ENCODE results near the gene MMEL1.
"Not testable (repeated sequence)": the region's sequence is repeated elsewhere in the genome, so short reads cannot be mapped to it uniquely, and the experiment has no call there.

Gene MMEL1

GRCh38 chr1:2553871-2554620 lies 78.8 kb downstream of the MMEL1 start:
- TF ChIP-seq CTCF (IDR thresholded peaks at IDR 0.05; ENCODE audit: control insufficient read depth, insufficient read depth, low read depth, low read length, missing control alignments): no peak
- H3K4me3 ChIP-seq (ENCODE audit: control insufficient read depth, low read depth, low read length): no peak overlapping the region
- no peak for DNase-seq (ENCODE audit: low read depth)

- H3K4me3 ChIP-seq (ENCODE audit: control insufficient read depth, low read depth, low read length); DNase-seq (ENCODE audit: low read depth): not testable (repeated sequence)
Observed at GRCh38 chr1:2553076-2553475, 79.7 kb downstream of the MMEL1 start.

DNA sequence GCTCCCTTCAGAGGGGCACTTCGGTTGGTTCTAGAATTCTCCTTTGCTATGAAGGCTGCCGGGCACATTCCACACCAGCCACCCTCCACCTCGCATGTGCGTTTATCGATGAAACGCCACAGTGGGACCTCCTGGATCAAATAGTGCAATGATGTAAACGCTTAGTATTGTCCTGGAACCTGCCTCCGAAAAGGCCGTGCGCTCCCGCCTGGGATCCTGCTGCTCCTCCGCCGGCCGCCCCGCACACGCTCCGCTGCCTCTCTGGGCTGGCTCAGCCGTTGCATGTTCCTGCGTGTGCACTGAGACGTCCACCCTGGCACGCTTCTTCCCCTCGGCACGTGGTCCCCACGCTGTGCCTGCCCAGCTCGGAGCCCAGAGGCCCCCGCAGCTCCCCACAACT lies 80.6 kb downstream of the MMEL1 start:
- H3K4me3 ChIP-seq (ENCODE audit: control insufficient read depth, low read depth, low read length): no peak overlapping the region
- DNase-seq (ENCODE audit: low read depth): no peak
- no peak for TF ChIP-seq CTCF (IDR thresholded peaks at IDR 0.05; ENCODE audit: control insufficient read depth, insufficient read depth, low read depth, low read length, missing control alignments)

- DNase-seq (ENCODE audit: low read depth); H3K4me3 ChIP-seq (ENCODE audit: control insufficient read depth, low read depth, low read length): not testable (repeated sequence)
Observed at GRCh38 chr1:2551544-2551943, 81.3 kb downstream of the MMEL1 start.

GRCh38 chr1:2550309-2550861 lies 82.4 kb downstream of the MMEL1 start:
- H3K4me3 ChIP-seq (ENCODE audit: control insufficient read depth, low read depth, low read length): not testable (repeated sequence)

DNA sequence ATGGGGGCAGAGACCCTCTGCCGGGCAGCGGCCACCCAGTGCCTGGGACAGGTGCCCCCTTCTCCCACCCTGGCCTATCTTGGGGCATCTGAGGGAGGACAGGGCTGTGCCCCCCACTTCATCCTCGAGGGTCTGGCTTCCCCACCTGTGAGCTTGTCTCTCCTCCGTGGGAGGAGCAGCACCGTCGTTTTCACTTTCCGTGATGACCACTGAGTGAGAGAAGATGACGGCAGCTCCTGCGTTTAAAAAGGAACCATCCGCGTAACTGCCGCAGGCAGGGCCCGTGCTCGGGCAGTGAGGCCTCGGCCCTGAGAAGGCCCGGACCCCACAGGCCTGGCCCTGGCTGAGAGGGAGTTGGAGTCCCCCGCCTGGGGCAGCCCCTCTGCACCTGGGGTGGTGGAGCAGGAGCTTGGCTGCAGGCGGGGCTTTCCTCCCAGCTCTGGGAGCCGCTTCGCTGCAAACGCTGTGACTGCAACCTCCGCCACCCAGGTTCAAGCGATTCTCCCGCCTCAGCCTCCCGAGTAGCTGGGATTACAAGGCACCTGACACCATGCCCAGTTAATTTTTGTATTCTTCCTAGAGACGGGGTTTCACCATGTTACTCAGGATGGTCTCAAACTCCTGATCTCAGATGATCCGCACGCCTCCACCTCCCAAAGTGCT lies 83.3 kb downstream of the MMEL1 start:
- not testable (repeated sequence) for DNase-seq (ENCODE audit: low read depth); H3K4me3 ChIP-seq (ENCODE audit: control insufficient read depth, low read depth, low read length)

More at GRCh38 chr1:2550309-2550861, 82.4 kb downstream of the MMEL1 start:
- DNase-seq (ENCODE audit: low read depth): not testable (repeated sequence)

DNA sequence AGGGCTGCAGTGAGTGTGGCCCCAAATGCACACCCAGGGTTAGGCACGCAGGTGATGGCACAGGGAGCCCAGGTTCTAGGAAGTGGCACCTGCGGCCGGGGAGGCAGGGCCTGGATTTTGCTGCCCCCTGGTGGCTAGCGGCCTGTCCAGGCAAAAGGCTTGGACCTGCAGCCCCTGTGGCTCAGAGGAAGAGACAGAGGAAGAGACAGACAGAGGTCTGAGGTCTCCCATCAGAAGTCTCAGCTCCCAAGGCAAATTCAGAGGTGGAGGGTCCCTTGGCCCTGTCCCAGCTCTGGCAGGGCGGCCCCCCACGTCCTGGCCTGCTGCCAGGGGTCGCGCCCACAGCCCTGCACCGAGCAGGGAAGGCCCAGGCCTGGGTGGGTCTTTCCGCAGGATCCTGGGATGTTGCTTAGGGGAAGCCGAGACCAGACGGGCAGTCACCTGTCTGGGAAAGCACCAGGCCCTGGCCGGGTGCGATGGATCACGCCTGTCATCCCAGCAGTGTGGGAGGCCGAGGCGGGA lies 84.7 kb downstream of the MMEL1 start:
- TF ChIP-seq CTCF (IDR thresholded peaks at IDR 0.05; ENCODE audit: control insufficient read depth, insufficient read depth, low read depth, low read length, missing control alignments): peak; percentile 98
- no peak for DNase-seq (ENCODE audit: low read depth)
- H3K4me3 ChIP-seq (ENCODE audit: control insufficient read depth, low read depth, low read length): no peak overlapping the region

DNA sequence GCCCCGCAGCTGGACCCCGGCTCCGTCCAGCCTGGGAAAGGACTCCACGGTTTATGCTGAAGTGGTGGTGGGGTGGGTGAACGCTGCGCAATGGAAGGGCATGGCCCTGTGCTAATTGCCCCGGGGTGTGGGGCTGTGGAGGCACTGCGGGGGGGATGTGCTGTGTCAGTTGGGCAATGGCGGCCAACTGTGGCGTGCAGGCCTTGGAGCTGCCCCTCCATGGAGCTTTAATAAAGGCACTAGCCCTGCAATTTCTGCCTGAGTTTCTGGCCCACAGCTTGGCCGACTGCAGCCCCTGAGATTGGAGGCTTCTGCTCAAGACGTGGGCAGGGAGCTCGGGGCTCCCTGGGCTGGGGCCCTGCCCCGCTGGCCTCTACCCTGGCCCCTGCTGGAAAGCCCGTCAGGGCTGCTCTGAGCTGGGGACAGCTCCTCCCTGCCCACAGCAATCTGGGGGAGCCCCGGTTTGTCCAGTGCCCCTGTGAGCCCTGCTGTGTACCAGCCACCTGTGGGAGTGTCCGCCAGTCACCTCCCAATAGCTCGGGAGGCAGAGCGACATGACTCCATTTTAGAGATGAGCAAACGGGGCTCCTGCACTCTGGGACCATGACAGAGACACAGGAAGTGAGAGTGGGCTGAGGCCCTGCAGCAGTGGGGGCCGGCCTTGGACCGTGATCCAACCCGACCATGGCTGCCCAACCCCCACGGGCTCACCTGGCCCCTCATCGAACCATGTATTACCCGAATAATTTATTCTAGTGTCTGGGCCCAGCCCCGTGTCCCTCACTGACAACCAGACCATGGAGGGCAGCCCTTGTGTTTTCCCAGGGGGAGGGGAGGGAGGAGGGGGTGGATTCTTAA lies 85.4 kb downstream of the MMEL1 start:
- no peak for DNase-seq (ENCODE audit: low read depth)
- TF ChIP-seq CTCF (IDR thresholded peaks at IDR 0.05; ENCODE audit: control insufficient read depth, insufficient read depth, low read depth, low read length, missing control alignments): no peak

More for the DNA sequence above, 85.4 kb downstream of the MMEL1 start:
- peak overlapping the region; percentile 39 for H3K4me3 ChIP-seq (ENCODE audit: control insufficient read depth, low read depth, low read length)
